H9 (cell line): ENCODE results near the gene KLK10. TPM values are rescaled to one million over a fixed set of nuclear protein-coding genes. Genes with fewer than 3 reads are reported as not detected.

Source experiments
- DNase-seq: peaks from one replicate; pipeline ENCODE4 v3.0.0-alpha.2; 2017
- H2AFZ ChIP-seq: one replicate; pipeline ENCODE4 v1.6.1; 2013; ENCODE audit warnings: mild to moderate bottlenecking, low read length, control low read depth, moderate library complexity
- H2AK5ac ChIP-seq: 2 replicates; pipeline ENCODE4 v1.6.1; 2013; ENCODE audit warnings: low read length, control low read depth, mixed read lengths; ENCODE audit not compliant: insufficient read length
- H2BK120ac ChIP-seq: one replicate; pipeline ENCODE4 v1.6.1; 2013; ENCODE audit warnings: low read depth, mild to moderate bottlenecking, low read length, control low read depth, inconsistent platforms; ENCODE audit not compliant: poor library complexity, severe bottlenecking
- H2BK12ac ChIP-seq: 2 replicates; pipeline ENCODE4 v1.6.1; 2013; ENCODE audit warnings: low read length, control low read depth, mixed read lengths, low read depth; ENCODE audit not compliant: insufficient read length
- H2BK15ac ChIP-seq: 2 replicates; pipeline ENCODE4 v1.6.1; 2013; ENCODE audit warnings: low read depth, low read length, control low read depth
- H2BK20ac ChIP-seq: one replicate; pipeline ENCODE4 v1.6.1; 2013; ENCODE audit warnings: low read depth, mild to moderate bottlenecking, low read length, control low read depth, inconsistent platforms; ENCODE audit not compliant: poor library complexity, severe bottlenecking
- H2BK5ac ChIP-seq: 2 replicates; pipeline ENCODE4 v1.6.1; 2013; ENCODE audit warnings: low read length, control low read depth, mixed read lengths; ENCODE audit not compliant: insufficient read length
- H3K14ac ChIP-seq: 2 replicates; pipeline ENCODE4 v1.6.1; 2013; ENCODE audit warnings: low read length, control low read depth; ENCODE audit not compliant: insufficient read depth
- H3K18ac ChIP-seq: 2 replicates; pipeline ENCODE4 v1.6.1; 2013; ENCODE audit warnings: low read depth, mild to moderate bottlenecking, mixed read lengths, low read length, control low read depth; ENCODE audit not compliant: insufficient read length
- H3K23ac ChIP-seq: 2 replicates; pipeline ENCODE4 v1.6.1; 2013; ENCODE audit warnings: low read length, control low read depth, mixed read lengths, low read depth; ENCODE audit not compliant: insufficient read length
- H3K23me2 ChIP-seq: 2 replicates; pipeline ENCODE4 v1.6.1; 2013; ENCODE audit warnings: low read depth, mild to moderate bottlenecking, mixed read lengths, low read length, control low read depth; ENCODE audit not compliant: insufficient read length, poor library complexity, severe bottlenecking
- H3K27ac ChIP-seq: 2 replicates; pipeline ENCODE4 v1.5.1; 2013; ENCODE audit warnings: low read length, control low read depth, mixed read lengths, low read depth; ENCODE audit not compliant: insufficient read length
- H3K27me3 ChIP-seq: 2 replicates; pipeline ENCODE4 v1.6.1; 2013; ENCODE audit warnings: low read length, control low read depth, inconsistent platforms; ENCODE audit not compliant: insufficient read depth
- H3K4ac ChIP-seq: 2 replicates; pipeline ENCODE4 v1.6.1; 2013; ENCODE audit warnings: low read depth, mild to moderate bottlenecking, control low read depth, inconsistent platforms, low read length, moderate library complexity
- H3K4me1 ChIP-seq: 2 replicates; pipeline ENCODE4 v1.6.1; 2013; ENCODE audit warnings: low read length, control low read depth, inconsistent platforms; ENCODE audit not compliant: insufficient read depth
- H3K4me2 ChIP-seq: 2 replicates; pipeline ENCODE4 v1.6.1; 2013; ENCODE audit warnings: low read length, control low read depth, mixed read lengths; ENCODE audit not compliant: insufficient read length, insufficient read depth
- H3K56ac ChIP-seq: 2 replicates; pipeline ENCODE4 v1.6.1; 2013; ENCODE audit warnings: low read depth, mild to moderate bottlenecking, mixed read lengths, low read length, control low read depth; ENCODE audit not compliant: insufficient read length
- H3K79me1 ChIP-seq: 2 replicates; pipeline ENCODE4 v1.6.1; 2013; ENCODE audit warnings: low read depth, mild to moderate bottlenecking, moderate library complexity, low read length, control low read depth, inconsistent platforms; ENCODE audit not compliant: insufficient read depth, poor library complexity, severe bottlenecking
- H3K79me2 ChIP-seq: 2 replicates; pipeline ENCODE4 v1.6.1; 2013; ENCODE audit warnings: low read length, control low read depth, inconsistent platforms; ENCODE audit not compliant: insufficient read depth
- H3K9ac ChIP-seq: 2 replicates; pipeline ENCODE4 v1.6.1; 2013; ENCODE audit warnings: low read length, control low read depth, mixed read lengths; ENCODE audit not compliant: insufficient read length; ENCODE audit errors: extremely low read depth
- H3K9me3 ChIP-seq: one replicate; pipeline ENCODE4 v1.6.1; 2013; ENCODE audit warnings: low read depth, low read length, inconsistent platforms; ENCODE audit not compliant: control insufficient read depth
- H3T11ph ChIP-seq: one replicate; pipeline ENCODE4 v1.6.1; 2013; ENCODE audit warnings: mild to moderate bottlenecking, low read length, control low read depth, inconsistent platforms
- H4K20me1 ChIP-seq: one replicate; pipeline ENCODE4 v1.6.1; 2013; ENCODE audit not compliant: control insufficient read depth, insufficient read length, insufficient read depth
- H4K5ac ChIP-seq: 2 replicates; pipeline ENCODE4 v1.6.1; 2013; ENCODE audit warnings: low read depth, mild to moderate bottlenecking, mixed read lengths, low read length, control low read depth; ENCODE audit not compliant: insufficient read length
- H4K8ac ChIP-seq: replicated peaks from 2 replicates; pipeline ENCODE4 v1.6.1; 2013; ENCODE audit warnings: low read length, control low read depth, mixed read lengths, low read depth; ENCODE audit not compliant: insufficient read length
- H4K91ac ChIP-seq: 2 replicates; pipeline ENCODE4 v1.6.1; 2013; ENCODE audit warnings: low read depth, mild to moderate bottlenecking, moderate library complexity, mixed read lengths, low read length, control low read depth; ENCODE audit not compliant: insufficient read length
- H3K27ac Mint-ChIP-seq, 3 experiments: 2 replicates in 2 of 3; 3 replicates in 1 of 3; pipeline ENCODE4 v1.8.0; 2020 to 2021; ENCODE audit warnings: mixed read lengths in 3 of 3, mild to moderate bottlenecking in 1 of 3, moderate library complexity in 1 of 3
- H3K27me3 Mint-ChIP-seq: 2 replicates; pipeline ENCODE4 v1.8.0; 2021; ENCODE audit warnings: low read depth, mild to moderate bottlenecking, moderate library complexity, mixed read lengths
- H3K36me3 Mint-ChIP-seq, 3 experiments: 2 replicates in 2 of 3; 3 replicates in 1 of 3; pipeline ENCODE4 v1.8.0; 2020 to 2021; ENCODE audit warnings: low read depth in 3 of 3, mixed read lengths in 3 of 3; ENCODE audit not compliant: insufficient read depth in 1 of 3
- H3K4me1 Mint-ChIP-seq, 2 experiments: 2 replicates each; pipeline ENCODE4 v1.8.0; 2020; ENCODE audit warnings: mixed read lengths in 2 of 2
- H3K4me3 Mint-ChIP-seq, 2 experiments: 2 replicates in 1 of 2; 3 replicates in 1 of 2; pipeline ENCODE4 v1.8.0; 2020 to 2021; ENCODE audit warnings: mild to moderate bottlenecking in 2 of 2, mixed read lengths in 2 of 2, moderate library complexity in 1 of 2
- H3K9me3 Mint-ChIP-seq, 2 experiments: 2 replicates in 1 of 2; 3 replicates in 1 of 2; pipeline ENCODE4 v1.8.0; 2020; ENCODE audit warnings: mild to moderate bottlenecking in 2 of 2, mixed read lengths in 2 of 2, moderate library complexity in 1 of 2
- CTCF ChIP-seq: fragments of 200-600 bp; sonication (generic); conservative IDR thresholded peaks from 3 replicates; pipeline ENCODE4 v1.8.0; 2021; ENCODE audit warnings: antibody characterized with exemption, mild to moderate bottlenecking
- WGBS: extraction: QIAGEN DNeasy Blood & Tissue Kit; methylation state at CpG from one replicate; pipeline ENCODE4 v1.1.7; 2013; ENCODE audit warnings: missing lambda C conversion rate, low lambda C conversion rate, mixed read lengths; ENCODE audit not compliant: insufficient read length; ENCODE audit errors: extremely low coverage; 5-methylcytosine and 5-hydroxymethylcytosine counted together
- total RNA-seq: library from RNA; stranded (reverse); gene quantifications from 2 replicates; pipeline ENCODE4 v1.2.1, GENCODE V29; 2021

The KLK10 gene
- total RNA-seq, 1 experiment from 2014 or later = 1.3 TPM

- no peak overlapping the region for H3K4me3 Mint-ChIP-seq
- H3K27me3 ChIP-seq = no peaks in the 10 kb centered on the region
- no peak overlapping the region for H3K4ac ChIP-seq
- H4K20me1 ChIP-seq = no peaks in the 10 kb centered on the region
- no peaks in the 10 kb centered on the region; a peak in 1 of 5 replicates for H3K9me3 Mint-ChIP-seq
- no peaks in the 10 kb centered on the region for H3K4me1 ChIP-seq
- H4K5ac ChIP-seq = no peak overlapping the region
- no peak overlapping the region for H2AK5ac ChIP-seq
- H2BK120ac ChIP-seq = no peak overlapping the region
- WGBS = no CpG with 5 or more reads among the region's 7 CpGs
- H3K14ac ChIP-seq = no peak overlapping the region
- no peak overlapping the region for H3K23ac ChIP-seq
- no peak overlapping the region for H3K18ac ChIP-seq
- DNase-seq = no peak
- no peak overlapping the region for H2AFZ ChIP-seq
- no peak overlapping the region for H3K9ac ChIP-seq
- H3K27ac ChIP-seq = no peak overlapping the region
- no peak overlapping the region for H2BK20ac ChIP-seq
- no peaks in the 10 kb centered on the region for H3K79me2 ChIP-seq
- H2BK15ac ChIP-seq = no peak overlapping the region
- no peak overlapping the region for H4K8ac ChIP-seq
- H3K23me2 ChIP-seq = no peaks in the 10 kb centered on the region
- H4K91ac ChIP-seq = no peak overlapping the region
- no peak overlapping the region for H2BK5ac ChIP-seq
- H3K56ac ChIP-seq = no peak overlapping the region
- no peaks in the 10 kb centered on the region for H3K36me3 Mint-ChIP-seq
- H3T11ph ChIP-seq = no peak overlapping the region
- no peak overlapping the region for H2BK12ac ChIP-seq
- no peaks in the 10 kb centered on the region for H3K79me1 ChIP-seq
- no peaks in the 10 kb centered on the region for H3K9me3 ChIP-seq
- no peak overlapping the region for H3K27ac Mint-ChIP-seq
- peaks cover 18% of the 10 kb centered on the region for H3K27me3 Mint-ChIP-seq
- TF ChIP-seq CTCF = no peak
- H3K4me2 ChIP-seq = no peak overlapping the region
- peaks cover 21 to 33% of the 10 kb centered on the region in 2 experiments for H3K4me1 Mint-ChIP-seq
These were observed 11.8 kb upstream of the KLK10 start for GRCh38 chr19:51031220-51031879.
